GM19372 (cell line): ENCODE measurements around the gene ACER1.
"Not testable (repeated sequence)": the region's sequence is repeated elsewhere in the genome, so short reads cannot be mapped to it uniquely, and the experiment has no call there.

Experiments
- ATAC-seq: cut with Tn5 transposase; IDR thresholded peaks from one replicate; pipeline ENCODE4 v1.9.1; 2021; ENCODE audit warnings: mild to moderate bottlenecking, low read depth, moderate library complexity; ENCODE audit not compliant: unreplicated experiment

ACER1 gene, protein sequence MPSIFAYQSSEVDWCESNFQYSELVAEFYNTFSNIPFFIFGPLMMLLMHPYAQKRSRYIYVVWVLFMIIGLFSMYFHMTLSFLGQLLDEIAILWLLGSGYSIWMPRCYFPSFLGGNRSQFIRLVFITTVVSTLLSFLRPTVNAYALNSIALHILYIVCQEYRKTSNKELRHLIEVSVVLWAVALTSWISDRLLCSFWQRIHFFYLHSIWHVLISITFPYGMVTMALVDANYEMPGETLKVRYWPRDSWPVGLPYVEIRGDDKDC

GRCh38 chr19:6333439-6333838, at the start of gene ACER1:
Gene ACER1 (minus strand): TSS chr19:6333612. CDS start chr19:6333551, 61 bp downstream.
- no peak for ATAC-seq

DNA sequence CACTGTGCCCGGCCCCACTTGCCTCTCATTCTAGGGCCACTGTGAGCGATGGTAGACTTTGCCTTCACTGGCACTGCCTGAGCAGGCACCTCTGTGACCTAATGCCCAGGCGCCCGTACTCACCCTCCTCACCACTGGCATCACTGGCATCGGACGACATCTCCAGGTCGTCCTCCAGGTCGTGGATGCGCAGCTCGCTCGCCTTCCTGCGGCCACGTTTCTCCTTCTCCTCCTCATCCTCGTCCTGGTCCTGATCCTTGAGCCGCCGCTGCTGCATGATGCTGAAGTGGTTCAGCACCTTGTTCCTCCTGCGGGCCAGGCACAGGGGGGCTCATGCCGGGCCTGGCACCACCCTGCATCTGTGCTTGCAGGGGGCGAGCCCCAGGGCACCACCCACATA, 49.8 kb upstream of the ACER1 start:
- no peak for ATAC-seq

- no peak for ATAC-seq
Measured at GRCh38 chr19:6381030-6381750, 47.8 kb upstream of the ACER1 start.

DNA sequence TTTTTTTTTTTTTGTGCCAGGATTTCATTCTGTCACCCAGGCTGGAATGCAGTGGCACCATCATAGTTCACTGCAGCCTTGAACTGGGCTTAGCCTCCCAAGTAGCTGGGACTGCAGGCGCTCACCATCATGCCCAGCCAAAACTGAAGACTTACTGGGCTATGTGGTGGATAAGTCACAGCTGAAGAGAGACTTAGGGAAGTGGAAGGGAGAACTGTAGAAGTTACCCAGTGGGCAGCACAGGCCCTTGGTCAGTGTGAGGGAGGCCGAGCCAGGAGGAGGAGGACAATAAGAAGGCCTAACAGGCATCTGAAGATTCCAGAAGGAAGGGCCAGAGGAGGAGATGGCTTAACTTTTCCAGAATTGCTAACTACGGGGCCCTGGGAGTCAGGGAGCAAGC, 46.3 kb upstream of the ACER1 start:
- ATAC-seq = no peak

GRCh38 chr19:6378486-6378885, 45.1 kb upstream of the ACER1 start:
- no peak for ATAC-seq

DNA sequence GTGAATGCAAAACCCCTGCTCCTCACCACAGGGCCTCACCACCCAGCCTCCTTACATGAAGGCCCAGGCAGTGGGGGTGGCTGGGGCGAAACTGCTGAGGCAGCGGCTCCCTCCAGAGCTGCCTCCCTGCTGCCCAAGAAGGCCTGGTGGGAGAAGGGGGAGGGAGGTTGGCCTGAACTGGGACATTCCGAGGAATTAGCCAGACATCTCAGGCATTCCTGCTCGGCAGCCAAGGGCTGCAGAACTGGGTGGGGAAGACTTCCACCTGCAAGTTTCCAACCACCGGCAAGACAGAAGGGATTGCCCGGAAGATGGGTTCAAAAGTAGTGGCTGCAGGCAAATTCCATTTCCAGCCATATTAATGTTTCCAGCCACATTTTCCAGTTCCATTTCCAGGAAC, 44.6 kb upstream of the ACER1 start:
- ATAC-seq = no peak

GRCh38 chr19:6376512-6377190, 43.2 kb upstream of the ACER1 start:
- no peak for ATAC-seq

DNA sequence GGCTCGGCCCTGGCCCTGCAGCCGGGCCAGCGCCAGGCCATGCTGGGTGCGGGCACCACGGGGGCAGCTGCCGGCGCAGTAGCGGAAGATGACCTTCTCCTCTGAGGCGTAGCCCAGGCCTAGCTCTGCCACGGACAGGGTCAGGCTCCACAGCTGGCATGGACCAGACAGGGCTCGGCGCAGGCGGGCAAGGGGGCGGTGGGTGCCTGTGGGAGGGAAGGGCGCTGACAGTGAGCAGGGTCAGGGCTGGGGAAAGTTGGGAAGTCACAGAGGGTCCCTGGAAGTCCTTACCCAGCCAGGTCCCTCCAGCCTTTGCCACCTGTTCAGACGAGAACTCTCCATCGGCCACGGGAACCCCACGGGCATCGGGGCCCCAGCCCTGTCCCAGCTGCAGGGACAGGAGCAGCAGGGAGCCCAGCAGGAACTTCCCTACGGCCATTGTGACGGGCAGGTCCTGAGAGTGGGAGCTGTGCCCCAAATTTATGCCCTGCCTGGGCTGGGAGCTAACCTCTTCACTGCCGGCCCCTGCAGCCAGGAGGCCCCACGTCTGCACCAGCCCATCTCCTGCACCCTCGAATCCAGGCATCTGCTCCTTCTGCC, 42.1 kb upstream of the ACER1 start, which contains the start of gene PSPN:
TSS of gene PSPN (minus strand) at position 523 of the 600 bp plus-strand sequence. CDS start at position 439, 84 bp downstream.
- no peak for ATAC-seq

DNA sequence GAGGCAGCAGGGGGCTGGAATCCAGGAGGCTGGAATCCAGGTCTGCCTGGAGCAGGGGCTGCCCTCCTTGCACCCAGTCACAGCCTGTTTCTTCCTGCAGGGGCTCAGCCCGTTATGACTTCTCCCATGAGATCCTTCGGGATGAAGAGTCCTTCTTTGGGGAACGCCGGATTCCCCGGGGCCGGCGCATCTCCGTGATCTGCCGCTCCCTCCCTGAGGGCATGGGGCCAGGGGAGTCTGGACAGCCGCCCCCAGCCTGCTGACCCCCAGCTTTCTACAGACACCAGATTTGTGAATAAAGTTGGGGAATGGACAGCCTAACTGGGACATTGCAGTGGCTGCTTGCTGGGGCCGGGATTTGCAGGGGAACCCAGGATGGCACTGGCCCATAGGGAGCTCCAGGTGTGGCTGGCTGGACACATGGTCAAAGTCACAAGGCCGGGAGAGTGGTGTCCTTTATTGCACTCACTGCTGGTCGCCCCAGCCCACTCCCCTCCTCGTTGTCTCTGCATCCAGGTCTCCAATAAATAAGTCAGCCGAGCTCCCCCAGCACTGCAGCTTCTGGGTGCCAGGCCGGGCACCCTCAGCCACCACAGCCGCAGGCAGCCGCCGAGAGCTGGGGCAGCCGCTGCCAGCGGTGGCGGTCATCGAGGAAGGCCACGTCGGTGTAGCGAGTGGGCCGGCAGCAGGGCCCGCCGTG, 41.4 kb upstream of the ACER1 start:
- ATAC-seq = no peak

- ATAC-seq = no peak
Measured at GRCh38 chr19:6374161-6374709, 40.8 kb upstream of the ACER1 start.

GRCh38 chr19:6373813-6374108, 40.3 kb upstream of the ACER1 start:
- no peak for ATAC-seq

DNA sequence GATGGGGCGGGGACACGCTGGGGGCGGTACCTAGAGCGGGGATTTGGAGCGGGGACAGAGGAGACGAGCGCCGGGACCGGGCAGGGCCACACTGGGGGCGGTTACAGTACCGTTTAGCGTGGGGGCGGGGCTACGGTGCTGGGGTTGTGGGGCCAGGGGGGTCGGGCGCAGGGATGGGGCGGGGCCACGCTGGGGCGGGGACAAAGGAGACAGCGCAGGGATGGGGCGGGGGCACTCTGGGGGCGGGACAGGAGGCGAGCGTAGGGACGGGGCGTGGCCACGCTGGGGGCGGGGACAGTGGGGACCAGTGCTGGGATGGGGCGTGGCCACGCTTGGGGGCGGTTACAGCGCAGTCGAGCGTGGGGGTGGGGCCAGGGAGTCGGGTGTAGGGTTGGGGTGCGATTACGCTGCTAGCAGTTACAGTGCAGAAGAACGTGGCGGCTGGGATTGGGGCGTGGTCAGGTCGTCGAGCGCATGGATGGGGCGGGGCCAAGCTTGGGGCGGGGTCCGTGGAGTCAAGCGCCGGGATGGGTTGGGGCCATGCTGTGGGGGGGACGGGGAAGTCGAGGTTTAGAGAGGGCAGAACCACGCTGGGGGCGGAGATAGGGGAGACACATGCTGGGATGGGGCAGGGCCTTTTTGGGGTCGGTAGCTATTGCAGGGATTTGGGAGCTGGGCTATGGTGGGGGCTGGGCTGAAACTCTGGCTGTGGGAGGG, 39.8 kb upstream of the ACER1 start:
- ATAC-seq = peak; percentile 62

- ATAC-seq = peak; percentile 78
Measured at GRCh38 chr19:6372594-6373095, 39.2 kb upstream of the ACER1 start, which contains the start of gene ALKBH7. Gene ALKBH7 (plus strand): TSS chr19:6372794. CDS start chr19:6372821, 27 bp downstream.

DNA sequence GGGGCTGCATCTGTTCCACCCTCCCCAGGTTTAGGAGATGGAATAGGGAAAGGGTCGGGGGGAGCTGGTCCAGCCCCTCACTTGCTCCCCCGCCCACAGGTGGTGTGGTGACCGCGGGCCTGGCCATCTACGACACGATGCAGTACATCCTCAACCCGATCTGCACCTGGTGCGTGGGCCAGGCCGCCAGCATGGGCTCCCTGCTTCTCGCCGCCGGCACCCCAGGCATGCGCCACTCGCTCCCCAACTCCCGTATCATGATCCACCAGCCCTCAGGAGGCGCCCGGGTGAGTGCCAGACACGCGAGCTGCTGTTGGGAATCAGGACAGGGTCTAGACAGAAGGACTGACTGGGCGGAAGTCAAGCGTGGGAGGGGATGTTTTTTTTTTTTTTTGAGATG, 30.9 kb upstream of the ACER1 start:
- ATAC-seq = no peak

GRCh38 chr19:6362351-6362801, 29.0 kb upstream of the ACER1 start:
- ATAC-seq = no peak

- no peak for ATAC-seq
Measured at GRCh38 chr19:6362027-6362350, 28.6 kb upstream of the ACER1 start.

DNA sequence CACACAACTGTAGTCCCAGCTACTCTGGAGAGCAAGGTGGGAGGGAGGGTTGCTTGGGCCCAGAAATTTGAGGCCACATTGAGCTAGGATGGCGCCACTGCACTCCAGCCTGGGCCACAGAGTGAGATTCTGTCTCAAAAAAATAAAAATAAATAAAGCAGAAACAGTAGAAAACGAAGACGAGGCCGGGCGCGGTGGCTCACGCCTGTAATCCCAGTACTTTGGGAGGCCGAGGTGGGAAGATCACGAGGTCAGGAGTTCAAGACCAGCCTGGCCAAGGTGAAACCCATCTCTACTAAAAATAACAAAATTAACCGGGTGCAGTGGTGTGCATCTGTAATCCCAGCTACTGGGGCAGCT, 27.4 kb upstream of the ACER1 start:
- not testable (repeated sequence) for ATAC-seq

- not testable (repeated sequence) for ATAC-seq
Measured at GRCh38 chr19:6360445-6360844, 27.0 kb upstream of the ACER1 start.

DNA sequence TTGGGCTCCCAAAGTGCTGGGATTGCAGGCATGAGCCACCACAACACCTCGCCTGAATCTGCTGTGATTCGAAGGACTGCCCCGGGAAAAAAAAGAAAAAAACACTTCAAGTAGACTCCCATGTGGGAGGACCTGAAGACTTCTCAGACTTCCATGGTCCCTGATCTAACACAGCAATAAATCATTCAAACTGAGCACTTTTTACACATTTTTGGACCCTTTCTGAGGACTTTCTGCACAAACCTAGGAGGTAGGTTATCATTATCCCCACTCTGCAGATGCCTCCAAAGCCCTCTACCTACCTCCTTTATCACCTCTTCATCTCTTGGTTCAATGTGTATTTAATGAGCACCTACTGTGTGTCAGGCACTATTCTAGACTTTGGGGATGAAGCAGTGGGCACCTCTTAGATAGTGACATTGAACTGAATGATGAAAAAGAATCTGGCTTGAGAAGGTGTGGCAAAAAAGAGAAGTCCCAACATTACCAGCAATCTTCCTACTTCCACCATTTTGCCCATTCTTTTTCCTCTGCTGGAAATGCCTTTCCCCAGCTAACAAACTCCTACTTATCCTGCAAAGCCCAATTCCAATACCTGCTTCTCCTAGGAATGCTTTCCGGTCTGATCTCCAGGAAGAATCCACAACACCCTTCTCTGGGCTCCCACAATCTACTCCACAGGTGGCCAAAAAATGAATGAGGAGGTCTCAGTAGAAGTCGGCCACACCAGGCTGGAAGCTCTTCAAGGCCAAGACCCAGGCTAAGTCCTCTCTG, 26.3 kb upstream of the ACER1 start:
- ATAC-seq = no peak
